ENCODE measurements around the gene APOBEC3B.

DNA sequence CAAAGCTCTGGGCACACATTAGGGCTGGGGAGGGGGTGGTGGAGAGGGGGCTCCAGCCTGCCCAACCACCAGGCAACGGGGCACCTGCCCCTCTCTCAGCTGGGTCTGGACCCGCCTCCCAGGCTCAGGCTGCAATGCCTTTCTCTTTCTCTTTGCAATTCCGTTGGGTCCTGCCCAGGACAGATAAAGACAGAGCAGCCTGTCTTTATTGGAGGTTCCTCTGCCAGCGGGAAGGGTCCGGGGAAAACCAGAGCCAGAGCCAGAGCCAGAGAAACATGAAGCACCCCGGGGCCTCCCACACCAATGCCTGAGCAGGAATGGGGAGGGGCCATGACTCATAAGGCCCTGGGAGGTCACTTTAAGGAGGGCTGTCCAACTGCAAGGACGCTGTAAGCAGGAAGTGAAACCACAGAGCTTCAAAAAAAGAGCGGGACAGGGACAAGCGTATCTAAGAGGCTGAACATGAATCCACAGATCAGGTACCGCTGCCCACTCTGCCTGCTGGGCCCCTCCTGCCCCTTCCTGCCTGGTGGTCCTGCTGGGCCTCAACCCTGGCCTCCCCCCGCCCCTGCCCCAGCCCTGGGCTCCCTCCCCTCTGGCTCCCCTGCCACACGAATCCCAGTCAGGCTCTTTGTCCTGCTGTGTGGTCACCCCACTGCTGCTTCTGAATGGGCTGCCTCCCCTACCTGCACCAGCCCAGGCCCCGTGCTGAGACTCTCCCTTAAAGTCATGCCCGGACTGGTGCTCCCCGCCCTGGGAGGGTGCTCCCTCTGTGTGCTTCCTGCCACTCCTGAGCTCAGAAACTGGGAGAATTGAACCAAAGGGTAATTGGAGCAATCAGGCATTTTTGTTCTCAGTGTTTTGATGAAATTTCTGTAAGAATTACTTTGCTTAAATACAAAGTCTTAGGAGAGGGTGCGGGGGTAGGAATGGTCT is at the start of gene APOBEC3B:
- TF ChIP-seq TAF1 (IDR thresholded peaks at IDR 0.05; ENCODE audit: low read depth, low read length) (0 out of 2 replicates have a peak, but pooled peaks have one; percentile 41), POLR2A (IDR thresholded peaks at IDR 0.05; ENCODE audit: control extremely low read depth in 1 of 2, low read depth in 2 of 2, low read length in 2 of 2) (no peak; a peak in 1 of 3 replicates), TCF12 (IDR thresholded peaks at IDR 0.05; ENCODE audit: low read depth, low read length) (no peak), EP300 (IDR thresholded peaks at IDR 0.05; ENCODE audit: borderline replicate concordance in 1 of 2, low read depth in 2 of 2, low read length in 2 of 2) (no peak), CBX8 (IDR thresholded peaks at IDR 0.05; ENCODE audit: borderline replicate concordance, low read depth, low read length) (no peak), HDAC2 (IDR thresholded peaks at IDR 0.05; ENCODE audit: borderline replicate concordance in 1 of 2, low read depth in 2 of 2, low read length in 2 of 2) (no peak), RFX5 (IDR thresholded peaks at IDR 0.05; ENCODE audit: borderline replicate concordance, low read depth, low read length) (no peak), GABPA (IDR thresholded peaks at IDR 0.05; ENCODE audit: borderline replicate concordance, insufficient read depth, low read length) (no peak), SRF (IDR thresholded peaks at IDR 0.05; ENCODE audit: low read depth, low read length) (no peak), YY1 (IDR thresholded peaks at IDR 0.05; ENCODE audit: low read depth, low read length) (no peak), POLR2AphosphoS5 (IDR thresholded peaks at IDR 0.05; ENCODE audit: low read depth, low read length) (0 out of 2 replicates have a peak, but pooled peaks have one; percentile 28), CTBP2 (IDR thresholded peaks at IDR 0.05; ENCODE audit: borderline replicate concordance, insufficient read depth, insufficient read length, low read length) (no peak), EGR1 (IDR thresholded peaks at IDR 0.05; ENCODE audit: borderline replicate concordance, low read depth, low read length) (no peak)
- TF ChIP-seq, protein P1, sequence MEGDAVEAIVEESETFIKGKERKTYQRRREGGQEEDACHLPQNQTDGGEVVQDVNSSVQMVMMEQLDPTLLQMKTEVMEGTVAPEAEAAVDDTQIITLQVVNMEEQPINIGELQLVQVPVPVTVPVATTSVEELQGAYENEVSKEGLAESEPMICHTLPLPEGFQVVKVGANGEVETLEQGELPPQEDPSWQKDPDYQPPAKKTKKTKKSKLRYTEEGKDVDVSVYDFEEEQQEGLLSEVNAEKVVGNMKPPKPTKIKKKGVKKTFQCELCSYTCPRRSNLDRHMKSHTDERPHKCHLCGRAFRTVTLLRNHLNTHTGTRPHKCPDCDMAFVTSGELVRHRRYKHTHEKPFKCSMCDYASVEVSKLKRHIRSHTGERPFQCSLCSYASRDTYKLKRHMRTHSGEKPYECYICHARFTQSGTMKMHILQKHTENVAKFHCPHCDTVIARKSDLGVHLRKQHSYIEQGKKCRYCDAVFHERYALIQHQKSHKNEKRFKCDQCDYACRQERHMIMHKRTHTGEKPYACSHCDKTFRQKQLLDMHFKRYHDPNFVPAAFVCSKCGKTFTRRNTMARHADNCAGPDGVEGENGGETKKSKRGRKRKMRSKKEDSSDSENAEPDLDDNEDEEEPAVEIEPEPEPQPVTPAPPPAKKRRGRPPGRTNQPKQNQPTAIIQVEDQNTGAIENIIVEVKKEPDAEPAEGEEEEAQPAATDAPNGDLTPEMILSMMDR (IDR thresholded peaks at IDR 0.05; ENCODE audit: control extremely low read depth in 1 of 3, insufficient read depth in 1 of 3, low read depth in 1 of 3, low read length in 3 of 3) = no peak
